ENCODE measurements around the gene SOCS2.
A peak's percentile ranks its signal among the peaks of the same experiment; 100 is the strongest.

SOCS2 gene

DNA sequence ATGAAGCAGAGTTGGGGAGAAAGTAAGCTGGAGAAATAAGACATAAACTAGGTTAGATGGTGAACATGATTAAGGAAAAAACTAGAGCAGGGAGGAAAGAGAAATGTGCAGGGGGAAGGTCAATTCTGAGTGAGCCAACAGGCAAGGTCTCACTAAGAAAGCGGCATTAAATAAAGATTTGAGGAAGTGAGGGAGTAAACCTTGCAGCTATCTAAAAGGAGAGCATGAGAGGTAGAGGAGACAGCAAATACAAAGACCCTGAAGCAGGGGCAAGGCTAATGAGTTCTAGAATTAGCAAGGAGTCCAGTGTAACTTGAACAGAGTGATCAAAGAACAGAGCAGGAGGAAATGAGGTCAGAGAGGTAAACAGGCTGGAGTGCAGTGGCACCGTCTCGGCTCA is 4.4 kb upstream of the SOCS2 start:
- no peak for DNase-seq

DNA sequence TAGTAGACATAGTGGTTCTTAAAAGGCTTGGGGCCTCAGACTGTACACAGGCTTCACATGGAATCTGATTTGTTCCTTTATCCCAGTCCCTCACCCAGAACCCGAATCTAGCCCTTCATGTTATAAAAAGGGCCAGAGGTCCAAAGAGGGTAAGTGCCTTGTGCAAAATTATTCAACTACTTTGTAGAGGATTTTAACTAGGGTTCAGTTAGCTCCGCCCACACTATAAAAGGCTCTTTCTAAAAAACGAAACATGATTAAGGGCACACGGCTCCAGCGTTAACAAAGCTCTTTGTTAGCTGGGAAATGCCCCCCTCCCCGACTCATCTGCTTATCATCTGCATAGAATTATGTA is 3.2 kb upstream of the SOCS2 start:
- DNase-seq, result no peak

DNA sequence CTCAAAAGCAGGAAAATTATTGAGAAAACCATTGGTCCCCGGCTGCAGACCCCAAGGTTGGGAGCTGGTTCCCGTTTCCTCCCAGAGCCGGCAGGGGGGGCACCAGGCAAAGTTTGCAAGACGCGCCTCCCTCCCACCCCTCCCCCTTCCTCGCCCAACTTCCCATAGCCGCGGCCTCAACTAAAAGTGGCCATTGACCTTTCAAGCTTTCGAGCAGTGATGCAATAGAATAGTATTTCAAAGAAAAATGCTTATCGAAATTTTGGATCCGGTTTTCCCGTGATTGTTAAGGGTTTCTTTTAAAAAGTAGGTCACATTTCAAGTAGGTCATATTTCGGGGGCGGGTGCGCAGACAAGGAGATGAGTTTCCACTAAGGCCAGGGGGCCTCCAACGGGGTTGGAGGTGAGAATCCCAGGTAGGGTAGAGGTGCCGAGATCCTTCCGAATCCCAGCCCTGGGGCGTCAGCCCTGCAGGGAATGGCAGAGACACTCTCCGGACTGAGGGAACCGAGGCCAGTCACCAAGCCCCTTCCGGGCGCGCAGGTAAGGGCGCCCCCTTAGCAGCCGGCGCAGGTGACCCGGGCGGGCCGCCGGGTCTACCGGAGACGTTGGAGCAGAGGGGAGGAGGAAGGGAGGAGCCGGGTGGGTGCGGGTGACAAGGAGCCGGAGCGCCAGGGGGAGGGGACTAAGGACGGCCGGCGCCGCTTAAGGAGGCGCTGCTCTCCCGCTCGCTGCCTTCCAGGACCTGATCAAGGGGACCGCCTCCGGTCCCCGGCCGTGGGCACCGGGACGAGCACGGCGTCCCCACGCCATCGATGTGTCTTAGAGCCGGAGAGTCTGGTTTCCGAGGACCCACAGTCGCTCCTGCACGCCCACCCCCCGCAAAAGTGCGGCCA is 2.6 kb upstream of the SOCS2 start:
- DNase-seq, result peak; percentile 28

DNA sequence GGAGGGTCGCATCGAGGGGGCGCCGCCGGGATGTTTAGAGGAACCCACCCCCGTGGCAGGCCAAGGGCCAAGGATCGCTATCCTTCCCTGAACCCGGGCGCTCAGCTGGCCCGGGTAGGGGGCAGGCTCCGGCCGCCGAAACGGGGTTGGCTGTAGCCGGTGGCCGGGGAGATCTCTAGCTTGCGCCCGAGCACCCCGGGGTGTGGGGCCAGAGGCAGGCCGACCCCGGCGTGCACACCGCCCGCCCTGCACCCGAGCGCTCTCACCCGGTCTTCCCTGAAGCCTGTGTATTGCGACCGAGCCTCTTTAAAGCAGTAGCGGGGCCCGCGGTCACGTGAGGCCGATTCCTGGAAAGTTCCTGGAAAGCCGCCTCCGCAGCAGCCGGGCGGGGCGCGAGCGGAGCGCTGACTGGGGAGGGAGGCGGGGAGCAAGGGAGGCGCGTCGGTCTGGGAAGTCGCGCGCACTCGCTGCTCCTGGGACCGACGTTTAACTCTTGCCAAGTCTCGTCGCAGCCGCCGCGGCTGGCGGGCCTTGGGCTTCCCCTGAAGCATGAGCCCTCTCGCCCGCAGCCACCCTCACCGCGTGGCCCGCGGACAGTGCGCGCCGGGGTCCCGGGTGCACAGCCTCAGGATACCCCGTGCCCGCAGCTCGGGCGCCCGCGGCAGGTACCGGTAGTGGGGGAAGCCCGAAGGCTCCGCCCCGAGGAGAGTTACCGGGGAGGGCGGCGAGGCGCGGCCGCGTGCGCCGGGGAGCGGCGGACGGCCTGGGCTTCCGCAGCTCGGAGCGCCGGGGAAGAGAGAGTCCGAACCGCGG is 1.7 kb upstream of the SOCS2 start:
- peak; percentile 72 for DNase-seq

DNA sequence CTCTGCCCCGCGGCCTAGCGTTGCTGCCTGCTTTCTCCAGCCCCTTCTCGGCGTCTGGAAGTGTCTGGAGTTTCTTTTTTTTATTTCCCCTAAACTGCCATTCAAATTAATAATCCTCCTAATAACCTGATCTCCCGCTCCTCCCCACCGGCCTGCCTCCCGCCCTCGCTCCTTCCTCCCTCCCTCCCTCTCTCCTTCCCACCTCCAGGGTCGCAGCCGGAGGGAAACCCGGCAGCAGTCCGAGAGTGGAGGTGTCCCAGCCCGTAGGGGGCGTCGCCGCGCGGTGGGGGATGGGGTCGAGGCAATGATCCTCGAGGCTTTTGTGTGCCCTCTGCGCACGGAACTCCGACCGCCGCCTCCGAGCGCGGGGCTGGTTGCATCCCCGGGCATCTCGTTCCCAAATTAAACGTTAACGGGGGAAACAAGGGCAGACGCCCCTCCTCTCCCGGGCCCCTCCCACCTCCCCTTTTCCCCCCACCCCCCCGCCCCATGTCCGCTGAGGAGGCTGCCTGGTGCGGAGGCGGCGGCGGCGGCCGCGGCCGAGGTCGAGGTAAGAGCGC is 1.0 kb upstream of the SOCS2 start:
- no peak for DNase-seq

DNA sequence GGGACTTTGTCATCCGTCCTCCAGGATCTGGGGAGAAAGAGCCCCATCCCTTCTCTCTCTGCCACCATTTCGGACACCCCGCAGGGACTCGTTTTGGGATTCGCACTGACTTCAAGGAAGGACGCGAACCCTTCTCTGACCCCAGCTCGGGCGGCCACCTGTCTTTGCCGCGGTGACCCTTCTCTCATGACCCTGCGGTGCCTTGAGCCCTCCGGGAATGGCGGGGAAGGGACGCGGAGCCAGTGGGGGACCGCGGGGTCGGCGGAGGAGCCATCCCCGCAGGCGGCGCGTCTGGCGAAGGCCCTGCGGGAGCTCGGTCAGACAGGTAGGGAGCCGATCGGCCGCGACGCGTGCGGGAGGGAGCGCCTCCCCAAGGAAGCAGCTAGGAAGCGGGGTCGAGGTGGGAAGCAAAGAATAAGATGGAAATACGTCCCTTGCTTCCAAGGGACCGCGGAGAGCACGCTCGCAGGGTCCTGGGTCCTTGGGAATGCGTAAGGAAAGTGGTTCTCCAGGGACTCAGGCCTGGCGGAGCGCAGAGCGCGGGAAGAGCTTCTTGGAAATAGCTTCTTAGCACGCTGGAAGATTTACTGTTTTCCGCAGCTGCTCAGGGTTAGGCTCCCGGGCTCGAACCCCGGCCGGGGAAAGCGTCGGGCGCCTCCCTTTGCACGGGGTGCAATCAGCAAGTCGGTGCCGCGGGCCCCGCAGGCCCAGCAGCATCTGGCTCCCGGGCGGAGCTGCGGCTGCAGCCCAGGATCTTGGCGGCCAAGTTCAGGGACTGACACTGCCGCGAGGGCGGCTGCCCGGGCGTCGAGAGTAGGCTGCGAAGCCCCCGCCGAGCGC is 457 bp downstream of the SOCS2 start:
- DNase-seq, result no peak

DNA sequence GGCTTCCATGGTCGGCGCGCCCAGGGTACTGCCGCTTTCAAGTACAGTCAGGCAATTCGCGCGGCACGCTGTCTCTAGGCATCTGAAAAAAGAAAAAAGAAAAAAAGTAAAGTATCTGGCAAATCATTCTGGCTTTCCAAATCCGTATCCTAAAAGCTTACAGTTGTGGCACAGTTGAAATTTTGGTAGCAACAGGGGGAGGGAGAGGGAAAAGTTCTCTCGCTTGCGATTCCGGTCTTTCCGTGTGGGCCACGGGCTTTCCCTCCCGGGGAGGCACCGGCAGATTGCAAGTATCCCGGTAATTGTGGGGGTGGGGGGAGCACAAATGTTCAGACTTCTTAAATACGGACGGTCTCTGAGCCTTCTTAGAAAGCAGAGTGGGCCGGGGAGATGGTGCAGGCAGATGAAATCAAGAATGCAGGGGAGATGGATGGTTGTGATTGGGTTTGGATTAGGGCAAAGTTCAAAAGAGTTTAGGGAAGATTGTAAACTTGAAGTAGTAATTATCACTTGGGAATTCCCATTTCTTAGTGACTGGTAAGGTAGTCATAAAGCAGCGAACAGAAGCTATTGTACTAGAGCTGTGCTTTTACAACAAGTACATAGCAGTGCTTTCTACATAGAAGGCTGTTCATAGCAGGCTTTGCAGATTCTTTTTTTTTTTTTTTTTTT is 1.2 kb downstream of the SOCS2 start:
- no peak for DNase-seq

DNA sequence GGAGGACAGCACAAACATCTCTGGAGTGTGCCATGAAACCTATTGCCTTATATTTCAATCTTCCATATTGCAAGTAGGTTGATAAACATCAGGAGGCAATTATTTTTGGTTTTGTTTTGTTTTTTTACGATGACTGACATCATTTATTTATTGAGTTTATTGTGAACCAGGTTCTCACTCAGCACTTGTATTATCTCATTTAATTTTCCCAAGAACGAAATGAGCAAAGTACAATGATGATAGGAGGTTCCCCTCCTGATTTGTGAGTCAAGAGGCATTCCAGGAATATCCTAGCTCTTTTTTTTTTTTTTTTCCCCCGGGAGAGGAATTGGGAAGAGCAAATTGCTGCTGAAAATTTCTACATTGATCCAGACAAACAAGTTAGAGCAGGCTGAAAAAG is 4.7 kb downstream of the SOCS2 start:
- DNase-seq, result no peak

DNA sequence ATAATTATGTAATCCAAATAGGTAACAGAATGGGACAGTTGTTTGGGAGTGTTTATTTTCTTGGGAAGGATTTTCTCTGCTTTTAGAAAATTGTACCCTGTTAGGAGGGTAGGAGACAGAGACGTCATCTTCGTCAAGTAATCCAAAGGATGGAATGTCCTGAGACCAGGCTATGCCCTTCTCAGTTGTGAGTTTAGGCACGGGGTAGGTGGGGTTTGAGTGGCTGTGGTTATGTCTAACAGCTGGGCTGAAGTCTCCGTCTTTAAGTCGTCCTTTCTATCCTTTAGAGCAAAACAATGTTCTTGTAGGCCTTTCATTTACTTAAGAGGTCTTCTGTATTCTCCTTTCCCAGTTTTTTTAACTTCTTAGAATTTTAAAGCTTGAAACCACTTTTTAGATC is 5.7 kb downstream of the SOCS2 start:
- no peak for DNase-seq

DNA sequence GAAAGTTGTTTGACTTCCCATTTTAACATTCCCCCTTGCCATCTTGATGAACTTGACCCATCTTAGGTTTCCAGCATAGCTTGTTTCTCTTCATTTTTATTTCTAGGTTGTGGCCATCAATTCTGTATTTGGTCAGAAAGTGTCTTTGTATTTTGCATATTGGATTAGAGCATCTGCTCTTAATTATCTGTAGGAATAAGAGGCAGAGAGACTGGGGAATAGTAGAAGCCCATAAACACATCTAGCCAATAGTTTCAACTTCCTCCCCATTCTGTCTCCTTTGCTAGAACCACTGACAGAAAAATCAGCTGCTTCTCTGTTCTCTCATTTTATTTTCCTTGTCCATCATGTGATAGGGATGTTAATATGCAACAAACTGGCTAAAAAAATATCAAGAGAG is 8.2 kb downstream of the SOCS2 start:
- DNase-seq, result no peak

DNA sequence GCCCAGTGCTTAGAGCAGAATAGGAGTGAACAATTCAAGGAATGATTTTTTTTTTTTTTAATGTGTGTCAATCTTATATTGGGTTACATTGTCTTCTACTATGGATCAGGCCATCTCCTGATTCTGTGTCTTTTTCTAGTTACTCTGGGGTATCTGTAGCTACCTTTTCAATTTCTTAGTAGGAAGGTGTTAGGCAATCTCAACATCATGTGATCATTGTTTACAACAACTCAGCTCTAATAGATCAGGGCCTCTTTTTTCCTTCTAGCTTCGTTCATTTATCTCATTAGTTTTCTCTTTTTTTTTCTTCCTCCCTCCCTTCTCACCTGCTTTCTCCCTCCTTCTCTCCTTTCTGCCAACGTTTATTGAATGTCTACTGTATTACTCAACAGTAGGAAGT is 8.9 kb downstream of the SOCS2 start:
- no peak for DNase-seq

DNA sequence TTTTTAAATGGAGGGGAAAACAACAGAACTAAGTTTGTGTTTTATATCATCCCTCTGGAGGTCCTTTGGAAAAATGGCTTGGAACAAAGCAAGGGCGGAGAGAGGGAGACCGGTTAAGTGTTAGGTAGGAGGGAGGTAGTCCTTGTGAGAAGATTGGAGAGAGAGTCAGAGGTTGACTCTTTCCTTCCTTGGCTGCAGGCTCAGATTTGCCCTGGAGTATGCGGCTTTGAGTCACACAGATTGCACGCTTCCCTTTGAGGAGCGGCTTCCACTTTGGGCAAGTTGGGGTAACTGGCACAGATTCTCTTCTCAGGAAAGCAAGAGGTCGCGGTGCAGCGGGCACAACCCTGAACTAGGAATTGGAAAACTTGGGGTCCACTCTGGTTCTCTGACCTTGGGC is 9.9 kb downstream of the SOCS2 start:
- no peak for DNase-seq

DNA sequence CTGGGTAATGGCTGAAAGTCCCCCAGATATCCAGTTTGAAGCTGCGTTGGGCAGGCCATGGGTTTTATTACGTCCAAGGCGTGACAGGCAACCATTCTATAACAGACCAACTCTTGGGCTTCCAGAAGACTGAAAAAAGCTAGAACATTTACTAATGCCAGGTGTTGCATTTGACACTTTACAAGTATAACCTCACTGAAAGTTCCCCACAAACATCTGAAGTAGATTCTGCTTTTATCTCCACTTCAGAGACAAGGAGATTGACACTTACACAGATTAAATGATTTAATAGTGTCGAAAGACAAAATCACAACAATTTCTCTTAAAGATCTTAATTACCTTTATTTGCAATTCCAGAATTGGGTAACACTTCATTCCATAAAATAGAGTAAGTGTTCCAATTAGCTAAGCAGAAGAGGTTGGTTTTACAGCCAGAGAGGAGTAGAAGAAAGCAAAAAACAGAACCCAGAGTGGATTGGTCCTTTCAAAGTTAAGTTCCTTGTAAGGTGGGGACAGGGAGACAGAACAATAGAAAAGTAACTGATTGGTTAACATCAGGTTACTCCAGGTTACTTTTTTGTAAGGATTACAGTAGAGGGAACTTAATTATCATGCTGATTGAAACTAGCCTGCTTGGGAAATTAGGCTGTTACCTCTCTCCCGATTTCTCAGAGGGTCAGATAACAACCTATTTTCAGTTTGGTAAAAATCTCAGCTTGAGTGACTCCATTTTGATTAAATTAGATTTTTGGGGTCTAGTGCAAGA is 11.3 kb downstream of the SOCS2 start:
- DNase-seq, result no peak

DNA sequence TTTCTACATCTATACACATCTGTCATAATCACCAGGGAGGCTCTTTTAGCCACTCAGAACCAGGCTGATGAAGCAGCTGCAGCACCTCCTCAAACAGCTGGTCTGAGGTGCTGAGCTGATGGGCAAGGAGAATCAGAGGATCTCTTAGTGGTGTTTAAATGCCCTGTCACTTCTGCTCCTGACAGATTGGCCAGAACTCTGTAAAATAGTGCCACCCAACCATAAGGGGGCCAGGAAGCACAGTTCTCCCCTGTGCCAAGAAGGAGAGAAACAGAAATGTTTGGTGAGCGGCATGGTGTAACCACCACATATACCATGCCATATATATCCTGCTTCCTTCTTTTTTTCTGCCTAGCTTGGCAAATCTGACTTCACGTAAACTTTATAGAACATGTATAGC is 12.8 kb downstream of the SOCS2 start:
- no peak for DNase-seq

DNA sequence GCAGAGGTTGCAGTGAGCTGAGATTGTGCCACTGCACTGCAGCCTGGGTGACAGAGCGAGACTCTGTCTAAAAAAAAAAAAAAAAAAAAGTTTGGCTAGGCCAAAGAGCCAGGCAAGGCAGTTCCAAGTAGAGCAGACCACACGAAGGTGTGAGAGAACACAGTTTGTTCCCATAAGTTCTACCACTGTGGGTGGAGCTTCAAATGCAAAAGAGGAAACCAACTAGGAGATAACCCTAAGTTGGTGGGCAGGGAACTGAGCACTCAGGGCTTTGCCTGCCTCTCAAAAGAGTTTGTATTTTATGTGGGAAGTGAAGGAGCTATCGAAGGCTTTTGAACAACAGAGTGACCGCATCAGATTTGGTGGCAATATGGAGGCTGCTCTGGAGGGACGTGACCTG is 15.1 kb downstream of the SOCS2 start:
- DNase-seq, result no peak

DNA sequence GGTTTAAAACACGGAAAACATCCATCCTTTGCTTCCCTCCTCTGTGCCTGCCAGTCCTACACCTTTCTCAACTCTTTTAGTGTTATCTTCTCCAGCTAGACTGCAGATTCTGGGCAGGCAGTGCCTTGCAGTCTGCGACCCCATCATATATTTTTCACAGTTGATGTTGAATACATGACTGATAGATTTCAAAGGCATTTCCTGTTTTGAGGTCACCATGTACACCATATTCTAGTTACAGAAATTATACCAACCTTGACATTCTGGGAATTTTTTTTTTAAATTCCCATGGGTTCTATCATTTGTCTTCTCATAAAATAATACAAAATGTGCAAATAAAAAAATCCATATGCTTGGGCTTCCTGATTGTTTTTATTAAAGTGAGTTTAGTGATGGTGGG is 16.6 kb downstream of the SOCS2 start:
- DNase-seq, result no peak

DNA sequence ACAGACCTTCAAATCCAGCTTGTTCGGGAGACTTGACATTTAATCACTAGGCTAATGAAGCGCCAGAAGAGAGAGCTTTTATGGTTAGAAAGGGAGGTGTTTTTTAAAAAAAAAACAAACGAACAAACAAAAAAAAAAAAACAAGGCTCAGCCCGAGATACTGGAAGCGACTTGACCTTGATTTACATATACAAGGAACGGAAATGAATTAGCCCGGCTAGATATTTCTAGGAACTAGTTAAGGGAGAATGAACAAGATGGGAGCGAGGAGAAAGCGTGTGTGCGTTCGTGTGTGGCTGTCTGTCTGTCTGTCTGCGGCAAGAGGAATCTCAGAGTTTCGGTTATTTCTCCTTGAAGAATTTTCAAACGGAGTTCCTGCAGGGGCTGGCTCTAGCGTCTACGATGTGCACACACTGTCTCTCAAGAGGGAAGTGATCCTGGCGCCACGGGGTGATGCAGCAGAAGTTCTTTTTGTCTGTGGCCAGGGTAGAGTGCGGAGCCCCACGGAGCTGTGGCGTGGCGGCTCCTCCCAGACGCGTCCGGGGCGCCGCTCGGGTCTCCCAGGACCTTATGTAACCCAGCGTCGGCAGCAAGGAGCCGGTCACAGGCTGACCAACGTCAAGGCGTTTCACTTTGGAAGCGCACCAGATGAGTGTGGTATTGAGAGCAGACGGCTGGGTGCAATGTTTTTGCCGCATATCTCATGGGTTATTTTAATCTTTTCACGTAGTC is 18.8 kb downstream of the SOCS2 start:
- no peak for DNase-seq

DNA sequence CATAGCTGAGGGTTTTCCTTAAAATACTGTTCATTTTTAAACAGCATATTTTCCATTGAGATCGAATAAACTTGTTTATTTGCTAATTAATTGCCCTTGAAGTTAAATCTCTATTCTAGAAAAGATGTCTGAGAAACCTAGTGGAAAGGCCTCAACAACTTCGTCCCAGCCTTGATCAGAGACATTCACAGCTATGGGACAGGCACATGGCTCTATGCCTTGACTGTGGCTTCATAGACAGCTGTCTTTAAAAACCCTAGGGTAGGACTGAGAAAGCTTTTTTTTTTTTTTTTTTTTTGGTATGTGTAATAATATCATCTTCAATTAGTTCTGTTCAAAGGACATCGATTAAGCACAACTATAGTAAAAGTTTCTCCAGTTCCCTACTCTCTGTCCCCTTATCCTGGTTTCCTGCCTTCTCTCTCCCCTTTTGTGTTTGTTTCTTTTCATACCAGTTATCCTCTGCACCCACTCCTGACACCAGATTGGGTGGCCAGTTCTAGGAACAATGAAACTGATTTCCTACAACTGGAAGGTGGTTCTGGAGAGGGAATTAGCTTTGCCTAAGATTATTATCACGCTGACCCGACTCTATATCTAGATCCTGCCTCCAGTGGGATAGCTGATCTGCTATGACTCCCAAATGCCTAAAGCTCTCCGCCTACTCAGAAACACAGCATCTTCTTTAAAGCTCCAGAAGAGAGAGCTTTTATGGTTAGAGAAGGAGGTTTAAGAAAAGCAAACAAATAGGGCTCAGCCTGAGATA is 20.3 kb downstream of the SOCS2 start:
- no peak for DNase-seq

DNA sequence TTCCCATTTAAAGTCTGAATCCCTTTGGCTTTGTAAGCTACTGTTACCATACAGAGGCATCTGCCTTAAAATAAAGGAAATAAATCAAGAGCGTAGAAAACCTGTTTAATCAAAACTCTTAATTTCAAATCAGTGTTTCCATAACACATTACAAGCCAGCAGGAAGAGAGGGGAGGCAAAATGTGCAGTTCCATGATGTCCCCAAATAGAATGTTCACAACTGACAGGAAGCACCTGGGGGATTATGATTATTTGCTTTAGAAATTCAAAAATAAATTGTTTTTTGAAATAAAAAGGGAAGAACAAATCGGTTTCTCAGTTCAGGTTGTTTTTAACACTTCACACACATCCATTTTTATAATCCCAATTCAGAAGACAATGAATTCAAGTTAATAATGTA is 21.4 kb downstream of the SOCS2 start:
- DNase-seq, result no peak

DNA sequence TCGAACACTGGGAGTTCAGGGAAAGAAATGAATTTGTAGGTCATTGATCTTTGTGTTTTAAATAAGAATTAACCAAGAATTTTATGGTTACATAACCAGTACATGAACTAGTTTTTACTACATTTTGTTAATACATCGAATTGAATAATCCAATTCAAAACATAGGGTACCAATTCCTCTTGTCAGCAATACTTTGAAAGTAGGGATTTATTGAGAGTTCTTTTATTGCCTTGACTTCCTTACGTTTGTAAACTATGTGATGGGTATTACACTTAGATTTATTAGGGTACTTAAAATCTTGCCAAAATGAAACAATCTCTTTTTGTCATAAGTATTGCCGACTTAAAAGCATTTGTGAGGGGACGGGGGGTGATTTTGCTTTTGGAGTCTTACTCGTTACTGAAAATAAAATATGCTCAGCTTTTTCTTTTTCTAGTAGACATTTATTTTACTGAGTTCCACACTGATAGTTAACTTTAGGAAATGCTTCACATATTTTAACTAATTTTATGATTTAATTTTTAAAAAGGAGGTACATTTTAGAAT is 22.4 kb downstream of the SOCS2 start:
- no peak for DNase-seq
